LNCAP (cell line): ENCODE measurements around the gene BNC2.

Experiments used
- CTCF ChIP-seq: fragments of 450-650 bp; IDR thresholded peaks from 2 replicates; pipeline ENCODE4 v1.5.1; 2017; ENCODE audit warnings: mild to moderate bottlenecking

BNC2 gene

GRCh38 chr9:16768816-16769215, 101.7 kb downstream of the BNC2 start:
- no peak for TF ChIP-seq CTCF

DNA sequence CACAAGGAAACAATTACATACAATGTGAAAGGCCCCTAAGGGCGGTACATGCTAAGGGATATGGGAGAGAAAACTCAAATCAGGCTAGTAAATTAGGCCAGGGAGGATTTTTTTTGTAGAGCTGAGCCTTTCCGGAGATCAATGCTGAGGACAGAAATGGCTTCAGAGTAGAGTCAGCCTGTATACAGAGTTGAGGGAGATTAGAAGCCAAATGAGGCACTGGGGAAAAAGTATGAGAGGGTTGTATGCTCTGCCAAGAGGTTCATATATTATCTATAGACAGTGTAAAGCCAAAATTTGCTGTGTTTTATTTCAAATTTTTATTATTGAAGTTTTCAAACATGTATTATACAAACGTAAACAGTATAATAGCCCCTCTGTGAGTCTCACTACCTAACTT, 103.1 kb downstream of the BNC2 start:
- no peak for TF ChIP-seq CTCF

- no peak for TF ChIP-seq CTCF
Observed at GRCh38 chr9:16763946-16764345, 106.5 kb downstream of the BNC2 start.

DNA sequence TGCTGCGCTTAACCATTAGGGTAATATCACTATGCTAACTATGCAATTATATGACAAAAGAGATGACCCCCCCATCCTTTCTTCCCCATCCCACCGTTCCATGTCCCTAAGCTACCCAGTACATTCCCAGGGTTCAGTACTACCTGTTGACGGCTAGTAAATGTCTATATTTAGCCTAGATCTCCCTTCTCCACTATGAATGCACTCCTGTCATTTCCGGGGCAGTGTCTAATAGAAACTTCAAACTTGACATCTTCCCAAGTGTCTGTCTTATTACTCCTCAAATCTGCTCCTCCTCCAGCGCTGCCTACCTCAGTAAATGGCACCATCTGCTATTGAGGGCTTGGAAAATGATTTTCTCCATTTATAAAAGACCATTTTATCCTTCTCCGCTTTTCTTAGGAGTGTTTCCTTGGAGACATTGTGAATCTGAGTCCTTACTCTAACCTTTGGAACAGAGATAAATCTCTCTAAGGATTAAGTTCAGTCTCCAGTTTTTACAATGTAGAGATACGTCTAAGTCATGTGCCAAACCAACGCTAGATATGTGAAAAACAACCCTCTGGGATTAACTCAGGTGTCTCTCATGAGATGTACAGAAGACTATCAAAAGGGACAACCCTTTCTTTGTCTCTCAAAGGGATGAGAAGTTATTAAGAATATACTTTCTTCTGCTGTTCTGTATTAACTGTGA, 114.9 kb downstream of the BNC2 start:
- no peak for TF ChIP-seq CTCF

DNA sequence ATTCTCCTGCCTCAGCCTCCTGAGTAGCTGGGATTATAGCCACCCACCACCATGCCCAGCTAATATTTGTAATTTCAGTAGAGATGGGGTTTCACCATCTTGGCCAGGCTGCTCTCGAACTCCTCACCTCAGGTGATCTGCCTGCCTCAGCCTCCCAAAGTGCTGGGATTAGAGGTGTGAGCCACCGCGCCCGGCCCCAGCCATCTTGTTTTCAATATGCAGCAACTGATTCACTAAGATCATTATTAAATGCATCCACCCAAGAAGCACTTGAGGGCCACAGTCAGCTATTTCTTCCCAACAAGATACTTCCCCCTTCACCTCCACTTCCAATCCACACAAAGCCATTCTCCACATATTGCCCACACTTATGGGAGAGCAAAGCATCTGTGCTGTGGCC, 115.8 kb downstream of the BNC2 start:
- TF ChIP-seq CTCF: no peak

GRCh38 chr9:16753256-16753655, 117.2 kb downstream of the BNC2 start:
- TF ChIP-seq CTCF: no peak

DNA sequence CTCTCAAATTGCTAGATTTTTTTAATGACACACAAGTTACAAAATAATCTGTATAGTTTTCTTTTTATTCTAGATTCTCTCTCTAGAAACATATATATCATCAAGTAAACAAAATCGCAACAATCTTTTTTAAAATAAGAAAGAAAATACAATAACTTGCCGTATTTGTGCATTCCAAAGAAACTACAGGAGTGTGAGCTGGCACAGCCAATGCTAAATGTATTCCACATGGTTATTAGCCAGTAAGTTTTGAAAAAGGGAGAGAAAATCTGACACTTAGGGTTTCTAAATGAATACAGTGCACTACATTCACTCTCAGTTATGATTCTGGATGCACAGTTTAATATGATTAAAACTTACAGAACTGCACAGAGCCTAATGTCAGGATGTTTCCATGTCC, 117.9 kb downstream of the BNC2 start:
- no peak for TF ChIP-seq CTCF

DNA sequence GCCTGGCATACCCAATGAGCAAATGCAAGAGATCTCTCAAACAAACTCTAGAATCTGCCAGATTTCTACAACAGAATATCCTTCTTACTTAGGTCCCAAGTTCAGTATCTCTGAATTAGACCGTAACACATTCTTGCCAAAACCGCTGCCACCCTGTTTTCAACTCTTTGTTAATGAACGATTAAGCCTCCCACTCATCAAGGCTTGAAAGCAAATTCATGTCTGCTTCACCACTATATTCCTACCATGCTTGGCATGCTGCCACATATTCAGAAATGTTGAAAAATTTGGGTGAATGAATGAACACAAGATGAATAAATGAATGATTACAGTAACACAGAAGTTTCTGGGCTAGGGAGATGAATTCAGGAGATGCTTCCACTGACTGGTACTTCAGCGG, 119.9 kb downstream of the BNC2 start:
- no peak for TF ChIP-seq CTCF
